ENCODE results near the gene SP2. TPM values are rescaled to one million over a fixed set of nuclear protein-coding genes. Genes with fewer than 3 reads are reported as not detected.

Gene SP2
- total and polyA plus RNA-seq, 2 of the 8 experiments (the other 6 are each of a cell fraction or from before 2014, with no cell fraction given): 5.6 to 13.8 TPM

- TF ChIP-seq RXRA (IDR thresholded peaks at IDR 0.05; ENCODE audit: insufficient read depth, low read depth, low read length): no peak
Measured at GRCh38 chr17:47964856-47965255, 68.8 kb downstream of the SP2 start (continued).
